Natural killer cell (primary cell): Measurements from ENCODE around the gene TMEM218. TPM values are rescaled to one million over a fixed set of nuclear protein-coding genes. Genes with fewer than 3 reads are reported as not detected.

Experiments used
- ATAC-seq, 3 donors: fragments of 150-1000 bp in 2 of 3; fragments of 200-7000 bp in 1 of 3; cut with Tn5 transposase; 1 replicate in 1 of 3; 2 replicates in 2 of 3; pipeline ENCODE4 v1.10.0; 2021; ENCODE audit warnings: mild to moderate bottlenecking in 2 of 3, moderate library complexity in 2 of 3
- DNase-seq, 2 donors: peaks; one replicate each; pipeline versions ENCODE4 v3.0.0 to v3.0.0-alpha.2; 2013 to 2021; ENCODE audit warnings: mixed read lengths in 1 of 2
- H3K27ac ChIP-seq: one replicate; pipeline ENCODE4 v1.5.1; 2013; ENCODE audit warnings: mild to moderate bottlenecking, low read length
- H3K27me3 ChIP-seq: one replicate; pipeline ENCODE4 v1.6.1; 2013; ENCODE audit warnings: low read length; ENCODE audit not compliant: control insufficient read depth, insufficient read depth
- H3K36me3 ChIP-seq: one replicate; pipeline ENCODE4 v1.6.1; 2013; ENCODE audit warnings: low read length; ENCODE audit not compliant: control insufficient read depth, insufficient read depth
- H3K4me1 ChIP-seq: one replicate; pipeline ENCODE4 v1.6.1; 2013; ENCODE audit warnings: low read length; ENCODE audit not compliant: control insufficient read depth, insufficient read depth
- H3K4me3 ChIP-seq: one replicate; pipeline ENCODE4 v1.5.1; 2013; ENCODE audit warnings: low read length
- H3K9me3 ChIP-seq: one replicate; pipeline ENCODE4 v1.6.1; 2013; ENCODE audit warnings: low read length; ENCODE audit not compliant: control insufficient read depth, insufficient read depth
- H3K27ac Mint-ChIP-seq, 2 donors: one replicate each; pipeline ENCODE4 v1.8.0; 2022; ENCODE audit warnings: mild to moderate bottlenecking in 2 of 2, mixed read lengths in 2 of 2, moderate library complexity in 1 of 2
- H3K27me3 Mint-ChIP-seq, 2 donors: one replicate each; pipeline ENCODE4 v1.8.0; 2022; ENCODE audit warnings: low read depth in 2 of 2, mixed read lengths in 2 of 2
- H3K36me3 Mint-ChIP-seq: one replicate; pipeline ENCODE4 v1.8.0; 2022; ENCODE audit warnings: mixed read lengths
- H3K4me1 Mint-ChIP-seq, 2 donors: one replicate each; pipeline ENCODE4 v1.8.0; 2022; ENCODE audit warnings: mixed read lengths in 2 of 2
- H3K4me3 Mint-ChIP-seq: one replicate; pipeline ENCODE4 v1.8.0; 2022; ENCODE audit warnings: mild to moderate bottlenecking, moderate library complexity, mixed read lengths
- H3K9me3 Mint-ChIP-seq, 2 donors: one replicate each; pipeline ENCODE4 v1.8.0; 2022; ENCODE audit warnings: mixed read lengths in 2 of 2
- CTCF ChIP-seq: fragments of 200-600 bp; IDR thresholded peaks from one replicate; pipeline ENCODE4 v1.8.0; 2022; ENCODE audit warnings: antibody characterized with exemption
- WGBS: methylation state at CpG from one replicate; pipeline ENCODE4 v1.1.7; 2013; ENCODE audit warnings: missing lambda C conversion rate; ENCODE audit not compliant: insufficient coverage; 5-methylcytosine and 5-hydroxymethylcytosine counted together
- intact Hi-C: fragments of 100-400 bp; cut with micrococcal nuclease; formaldehyde crosslinking; loops from one replicate; pipeline ENCODE4 v1.14.2; 2022
- total RNA-seq, 4 donors: library from RNA; stranded (reverse); fragments of 120-200 nt in 1 of 4; gene quantifications; one replicate each; pipeline versions ENCODE4 v1.2.3 to v1.2.4, GENCODE V29; 2013 to 2022

Gene TMEM218
- total RNA-seq, 3 donors from 2014 or later (not counting 1 experiment from before 2014, with no cell fraction given), result 10.0 to 14.2 (median 12.1) TPM

GRCh38 chr11:125079151-125079877 lies 32.1 kb downstream of the TMEM218 start:
- Histone ChIP-seq H3K27me3 (no peaks in the 10 kb centered on the region), H3K36me3 (no peaks in the 10 kb centered on the region), H3K4me3 (no peak overlapping the region), H3K27ac (no peak overlapping the region), H3K4me1 (peaks cover 5% of the 10 kb centered on the region), H3K9me3 (no peaks in the 10 kb centered on the region)
- H3K4me3 Mint-ChIP-seq, result no peak overlapping the region
- no peaks in the 10 kb centered on the region for H3K36me3 Mint-ChIP-seq
- H3K27ac Mint-ChIP-seq, result no peak overlapping the region
- DNase-seq (no peak), ATAC-seq (no peak)
- peaks cover 0 to 3% of the 10 kb centered on the region in 2 donors for H3K27me3 Mint-ChIP-seq
- TF ChIP-seq CTCF, result no peak
- intact Hi-C loops, result no loop called here
- no peaks in the 10 kb centered on the region for H3K4me1 Mint-ChIP-seq
- no peaks in the 10 kb centered on the region for H3K9me3 Mint-ChIP-seq
- 85% methylated on average over 17 of the region's 18 CpGs for WGBS

GRCh38 chr11:125078516-125079140 lies 32.8 kb downstream of the TMEM218 start:
- Histone ChIP-seq H3K27ac (no peak overlapping the region), H3K4me1 (peaks cover 11% of the 10 kb centered on the region), H3K4me3 (no peak overlapping the region), H3K9me3 (no peaks in the 10 kb centered on the region), H3K36me3 (no peaks in the 10 kb centered on the region), H3K27me3 (no peaks in the 10 kb centered on the region)
- intact Hi-C loops, result no loop called here
- no peak overlapping the region for H3K27ac Mint-ChIP-seq
- peaks cover 0 to 5% of the 10 kb centered on the region in 2 donors for H3K4me1 Mint-ChIP-seq
- no peaks in the 10 kb centered on the region for H3K36me3 Mint-ChIP-seq
- ATAC-seq, result no peak
- TF ChIP-seq CTCF, result no peak
- no peak for DNase-seq
- WGBS, result 91% methylated on average over 14 of the region's 14 CpGs
- peaks cover 0 to 3% of the 10 kb centered on the region in 2 donors for H3K27me3 Mint-ChIP-seq
- H3K9me3 Mint-ChIP-seq, result no peaks in the 10 kb centered on the region
- H3K4me3 Mint-ChIP-seq, result no peak overlapping the region

GRCh38 chr11:125078016-125078415 lies 33.4 kb downstream of the TMEM218 start:
- 93% methylated on average over 11 of the region's 11 CpGs for WGBS
- Mint-ChIP-seq H3K4me1 (peaks cover 0 to 5% of the 10 kb centered on the region in 2 donors), H3K4me3 (no peak overlapping the region), H3K27me3 (peaks cover 0 to 3% of the 10 kb centered on the region in 2 donors), H3K9me3 (no peaks in the 10 kb centered on the region), H3K36me3 (no peaks in the 10 kb centered on the region), H3K27ac (no peak overlapping the region)
- Histone ChIP-seq H3K4me1 (peaks cover 17% of the 10 kb centered on the region), H3K4me3 (no peak overlapping the region), H3K9me3 (no peaks in the 10 kb centered on the region), H3K27ac (no peak overlapping the region), H3K36me3 (no peaks in the 10 kb centered on the region), H3K27me3 (no peaks in the 10 kb centered on the region)
- intact Hi-C loops, result no loop called here
- TF ChIP-seq CTCF, result no peak
- ATAC-seq (no peak), DNase-seq (no peak)
